GM23338 (cell line): ENCODE results near the gene LMF1. TPM values are rescaled to one million over a fixed set of nuclear protein-coding genes. Genes with fewer than 3 reads are reported as not detected.
"Not testable (repeated sequence)": the region's sequence is repeated elsewhere in the genome, so short reads cannot be mapped to it uniquely, and the experiment has no call there.

Experiments used
- ATAC-seq: fragments of 200-7000 bp; cut with Tn5 transposase; 3 replicates; pipeline ENCODE4 v1.9.1; 2020
- DNase-seq: peaks from one replicate; pipeline ENCODE4 v3.0.0-alpha.2; 2015; ENCODE audit warnings: low spot score
- H2AFZ ChIP-seq: fragments of 200-600 bp; sonication (generic); 2 replicates; pipeline ENCODE4 v1.8.0; 2016; ENCODE audit warnings: antibody characterized with exemption, mild to moderate bottlenecking, moderate library complexity
- H3F3A ChIP-seq: fragments of 200-600 bp; sonication (generic); replicated peaks from 2 replicates; pipeline ENCODE4 v1.8.0; 2017; ENCODE audit warnings: antibody characterized with exemption, mixed run types, low read depth
- H3K27ac ChIP-seq: fragments of 200-600 bp; sonication (generic); 2 replicates; pipeline ENCODE4 v1.6.1; 2016; ENCODE audit warnings: low read depth
- H3K27me3 ChIP-seq: fragments of 200-600 bp; sonication (generic); 2 replicates; pipeline ENCODE4 v1.8.0; 2016; ENCODE audit warnings: mild to moderate bottlenecking, mixed run types, moderate library complexity; ENCODE audit not compliant: insufficient read depth
- H3K36me3 ChIP-seq: fragments of 200-600 bp; sonication (generic); 2 replicates; pipeline ENCODE4 v1.8.0; 2016; ENCODE audit warnings: mild to moderate bottlenecking; ENCODE audit not compliant: insufficient read depth
- H3K4me1 ChIP-seq: fragments of 200-600 bp; sonication (generic); 2 replicates; pipeline ENCODE4 v1.8.0; 2016; ENCODE audit warnings: mild to moderate bottlenecking, moderate library complexity; ENCODE audit not compliant: insufficient read depth
- H3K4me2 ChIP-seq: fragments of 200-600 bp; sonication (generic); 2 replicates; pipeline ENCODE4 v1.7.1; 2017; ENCODE audit warnings: mixed run types
- H3K4me3 ChIP-seq: fragments of 200-600 bp; sonication (generic); 2 replicates; pipeline ENCODE4 v1.6.1; 2016; ENCODE audit warnings: mixed run types
- H3K79me2 ChIP-seq: fragments of 200-600 bp; sonication (generic); replicated peaks from 2 replicates; pipeline ENCODE4 v1.8.0; 2017; ENCODE audit warnings: mild to moderate bottlenecking; ENCODE audit not compliant: insufficient read depth
- H3K9me2 ChIP-seq: fragments of 200-600 bp; sonication (generic); 2 replicates; pipeline ENCODE4 v1.8.0; 2017; ENCODE audit not compliant: insufficient read depth
- H4K20me1 ChIP-seq: fragments of 200-600 bp; sonication (generic); replicated peaks from 2 replicates; pipeline ENCODE4 v1.8.0; 2017; ENCODE audit warnings: mild to moderate bottlenecking; ENCODE audit not compliant: insufficient read depth
- H3K27ac Mint-ChIP-seq: 2 replicates; pipeline ENCODE4 v1.8.0; 2020; ENCODE audit warnings: inconsistent platforms, mild to moderate bottlenecking, moderate library complexity, mixed read lengths
- H3K27me3 Mint-ChIP-seq: 3 replicates; pipeline ENCODE4 v1.8.0; 2022; ENCODE audit warnings: low read depth, mild to moderate bottlenecking, moderate library complexity, mixed read lengths, inconsistent platforms; ENCODE audit not compliant: insufficient read depth, poor library complexity
- H3K36me3 Mint-ChIP-seq: 3 replicates; pipeline ENCODE4 v1.8.0; 2021; ENCODE audit warnings: low read depth, mild to moderate bottlenecking, inconsistent platforms, moderate library complexity, mixed read lengths
- H3K4me1 Mint-ChIP-seq: 3 replicates; pipeline ENCODE4 v1.8.0; 2020; ENCODE audit warnings: mild to moderate bottlenecking, inconsistent platforms, mixed read lengths
- H3K4me3 Mint-ChIP-seq: 3 replicates; pipeline ENCODE4 v1.8.0; 2021; ENCODE audit warnings: moderate library complexity, mild to moderate bottlenecking, inconsistent platforms, mixed read lengths
- H3K9me3 Mint-ChIP-seq: 3 replicates; pipeline ENCODE4 v1.8.0; 2020; ENCODE audit warnings: moderate library complexity, mild to moderate bottlenecking, inconsistent platforms, mixed read lengths
- CREB1 ChIP-seq: fragments of 250-450 bp; sonication (Bioruptor Pico); IDR thresholded peaks from 2 replicates; pipeline ENCODE4 v1.5.0; 2020; ENCODE audit warnings: low read depth, mild to moderate bottlenecking, moderate library complexity
- EZH2 ChIP-seq: fragments of 200-600 bp; sonication (generic); IDR thresholded peaks from one replicate; pipeline ENCODE4 v1.8.0; 2017; ENCODE audit warnings: antibody characterized with exemption, mild to moderate bottlenecking, low read depth; ENCODE audit not compliant: unreplicated experiment
- EZH2phosphoT487 ChIP-seq: fragments of 200-600 bp; sonication (generic); IDR thresholded peaks from one replicate; pipeline ENCODE4 v1.8.1; 2018; ENCODE audit warnings: antibody characterized with exemption; ENCODE audit not compliant: unreplicated experiment
- JUNB ChIP-seq: IDR thresholded peaks from one replicate; pipeline ENCODE4 v1.6.1; 2016; ENCODE audit warnings: antibody characterized with exemption; ENCODE audit not compliant: unreplicated experiment
- NANOG ChIP-seq: IDR thresholded peaks from 2 replicates; pipeline ENCODE4 v1.6.1; 2016; ENCODE audit warnings: antibody characterized with exemption, borderline replicate concordance
- POLR2AphosphoS5 ChIP-seq: IDR thresholded peaks from 2 replicates; pipeline ENCODE4 v1.6.1; 2016; ENCODE audit warnings: antibody characterized with exemption, low read depth
- STAT1 ChIP-seq: IDR thresholded peaks from one replicate; pipeline ENCODE4 v1.6.1; 2016; ENCODE audit warnings: antibody characterized with exemption; ENCODE audit not compliant: unreplicated experiment
- ZNF114 ChIP-seq: fragments of 250-450 bp; sonication (Bioruptor Pico); IDR thresholded peaks from 2 replicates; pipeline ENCODE4 v1.5.0; 2020; ENCODE audit warnings: mild to moderate bottlenecking, moderate library complexity
- polyA plus RNA-seq: library from polyadenylated mRNA; unstranded; fragments of >200 nt; fragmentation: Nextera tagmentation; extraction: Ambion mirVana; gene quantifications from 2 replicates; pipeline ENCODE4 v1.2.1, GENCODE V29; 2016
- total RNA-seq: library from RNA; depleted of rRNA; stranded (reverse); fragments of >200 nt; shearing (Covaris generic); gene quantifications from 2 replicates; pipeline ENCODE4 v1.2.3, GENCODE V29; 2014
- TF ChIP-seq, protein P1 (sequence below), 2 experiments: fragments of 200-600 bp in 1 of 2; sonication (generic) in 1 of 2; conservative IDR thresholded peaks; 2 replicates each; pipeline versions ENCODE4 v1.5.1 to v1.6.1; 2016 to 2017; ENCODE audit warnings: antibody characterized with exemption in 2 of 2, low read depth in 2 of 2, mild to moderate bottlenecking in 2 of 2, moderate library complexity in 1 of 2
- TF ChIP-seq, protein P2 (sequence below): fragments of 250-450 bp; sonication (Bioruptor Pico); IDR thresholded peaks from 2 replicates; pipeline ENCODE4 v1.5.0; 2020; ENCODE audit warnings: mild to moderate bottlenecking, moderate library complexity

LMF1 gene
- total and polyA plus RNA-seq, 2 experiments from 2014 or later, result 4.2 to 10.1 TPM

DNA sequence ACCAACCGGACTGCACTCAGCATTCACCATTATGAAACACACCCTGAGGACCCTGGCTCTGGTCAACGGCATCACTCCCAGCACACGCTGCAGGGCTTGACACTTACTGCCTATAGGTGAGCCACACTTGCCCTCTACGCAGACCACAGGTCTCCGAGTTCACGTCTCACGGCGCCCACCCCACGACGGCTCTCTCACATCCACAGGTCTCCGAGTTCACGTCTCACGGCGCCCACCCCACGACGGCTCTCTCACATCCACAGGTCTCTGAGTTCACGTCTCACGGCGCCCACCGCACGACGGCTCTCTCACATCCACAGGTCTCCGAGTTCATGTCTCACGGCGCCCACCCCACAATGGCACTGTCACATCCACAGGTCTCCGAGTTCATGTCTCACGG lies 15.0 kb downstream of the LMF1 start:
- H3K27ac Mint-ChIP-seq, H2AFZ ChIP-seq, H3K79me2 ChIP-seq, H3K27ac ChIP-seq, DNase-seq, ATAC-seq, H3K36me3 Mint-ChIP-seq, H3K27me3 Mint-ChIP-seq, H3K4me2 ChIP-seq, H3F3A ChIP-seq, H3K4me3 ChIP-seq, H3K4me3 Mint-ChIP-seq, H3K9me3 Mint-ChIP-seq, H3K4me1 Mint-ChIP-seq, H3K4me1 ChIP-seq, H3K27me3 ChIP-seq, H3K9me2 ChIP-seq, H3K36me3 ChIP-seq, H4K20me1 ChIP-seq: not testable (repeated sequence)

DNA sequence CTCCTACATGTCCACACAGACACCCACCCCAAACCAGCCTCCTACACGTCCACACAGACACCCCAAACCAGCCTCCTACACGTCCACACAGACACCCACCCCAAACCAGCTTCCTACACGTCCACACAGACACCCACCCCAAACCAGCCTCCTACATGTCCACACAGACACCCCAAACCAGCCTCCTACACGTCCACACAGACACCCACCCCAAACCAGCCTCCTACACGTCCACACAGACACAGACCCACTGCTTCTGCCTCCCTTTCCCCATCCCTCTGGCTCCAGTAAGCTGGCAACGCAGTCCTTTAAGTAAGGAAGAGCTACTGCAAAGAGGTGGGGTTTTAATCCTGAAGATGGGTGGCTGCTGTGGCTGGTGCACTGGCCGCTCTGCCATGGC lies 17.0 kb downstream of the LMF1 start:
- H3K27me3 ChIP-seq, H3K4me3 Mint-ChIP-seq, DNase-seq, H3F3A ChIP-seq, H3K27ac ChIP-seq, H3K36me3 Mint-ChIP-seq, H3K4me2 ChIP-seq, H3K36me3 ChIP-seq, H3K4me3 ChIP-seq, H3K9me2 ChIP-seq, H2AFZ ChIP-seq, H3K9me3 Mint-ChIP-seq, H3K4me1 ChIP-seq, H3K27me3 Mint-ChIP-seq, ATAC-seq, H4K20me1 ChIP-seq, H3K27ac Mint-ChIP-seq, H3K79me2 ChIP-seq, H3K4me1 Mint-ChIP-seq: not testable (repeated sequence)

DNA sequence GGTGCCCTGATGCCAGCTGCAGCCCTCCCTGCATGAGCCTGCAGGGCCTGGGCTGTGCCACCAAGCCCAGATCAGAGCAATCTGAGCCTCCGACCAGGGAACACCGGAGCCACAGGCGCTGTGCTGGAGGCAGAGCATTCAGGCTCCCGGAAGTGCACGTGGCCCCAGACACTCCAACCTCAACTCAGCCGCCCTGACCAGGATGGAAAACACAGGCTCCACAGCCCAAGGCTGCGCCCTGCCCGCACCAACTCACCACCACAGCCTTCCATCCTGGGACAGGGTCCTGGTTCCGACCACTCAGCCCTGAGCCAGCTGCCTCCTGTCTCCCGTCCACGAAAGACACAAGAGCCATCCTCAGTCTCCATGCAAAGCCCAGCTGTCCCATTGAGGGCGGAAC lies 18.5 kb downstream of the LMF1 start:
- Histone ChIP-seq H3F3A (no peaks in the 10 kb centered on the region), H3K79me2 (no peaks in the 10 kb centered on the region), H3K4me2 (no peak overlapping the region), H3K9me2 (no peaks in the 10 kb centered on the region), H3K27me3 (no peaks in the 10 kb centered on the region), H4K20me1 (no peaks in the 10 kb centered on the region), H3K4me1 (no peaks in the 10 kb centered on the region), H2AFZ (no peak overlapping the region), H3K36me3 (no peaks in the 10 kb centered on the region), H3K27ac (no peak overlapping the region), H3K4me3 (no peak overlapping the region)
- peaks cover 3% of the 10 kb centered on the region for H3K27me3 Mint-ChIP-seq
- H3K9me3 Mint-ChIP-seq, result peaks cover 3% of the 10 kb centered on the region; the same call in 1 of the 3 replicates
- no peak overlapping the region for H3K27ac Mint-ChIP-seq
- DNase-seq, result no peak
- no peaks in the 10 kb centered on the region; the same call in 2 of the 3 replicates for H3K4me1 Mint-ChIP-seq
- H3K36me3 Mint-ChIP-seq, result no peaks in the 10 kb centered on the region
- H3K4me3 Mint-ChIP-seq, result no peak overlapping the region
- ATAC-seq, result no peak
- no peak for TF ChIP-seq STAT1
- TF ChIP-seq, protein P1, sequence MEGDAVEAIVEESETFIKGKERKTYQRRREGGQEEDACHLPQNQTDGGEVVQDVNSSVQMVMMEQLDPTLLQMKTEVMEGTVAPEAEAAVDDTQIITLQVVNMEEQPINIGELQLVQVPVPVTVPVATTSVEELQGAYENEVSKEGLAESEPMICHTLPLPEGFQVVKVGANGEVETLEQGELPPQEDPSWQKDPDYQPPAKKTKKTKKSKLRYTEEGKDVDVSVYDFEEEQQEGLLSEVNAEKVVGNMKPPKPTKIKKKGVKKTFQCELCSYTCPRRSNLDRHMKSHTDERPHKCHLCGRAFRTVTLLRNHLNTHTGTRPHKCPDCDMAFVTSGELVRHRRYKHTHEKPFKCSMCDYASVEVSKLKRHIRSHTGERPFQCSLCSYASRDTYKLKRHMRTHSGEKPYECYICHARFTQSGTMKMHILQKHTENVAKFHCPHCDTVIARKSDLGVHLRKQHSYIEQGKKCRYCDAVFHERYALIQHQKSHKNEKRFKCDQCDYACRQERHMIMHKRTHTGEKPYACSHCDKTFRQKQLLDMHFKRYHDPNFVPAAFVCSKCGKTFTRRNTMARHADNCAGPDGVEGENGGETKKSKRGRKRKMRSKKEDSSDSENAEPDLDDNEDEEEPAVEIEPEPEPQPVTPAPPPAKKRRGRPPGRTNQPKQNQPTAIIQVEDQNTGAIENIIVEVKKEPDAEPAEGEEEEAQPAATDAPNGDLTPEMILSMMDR (conservative IDR thresholded peaks at IDR 0.05; ENCODE audit: low read depth in 2 of 2), result no peak
- TF ChIP-seq NANOG, result no peak
- no peak for TF ChIP-seq JUNB
- no peak for TF ChIP-seq CREB1 (CRISPR knock-in tag)
- TF ChIP-seq ZNF114 (CRISPR knock-in tag), result no peak
- no peak for TF ChIP-seq EZH2
- TF ChIP-seq EZH2phosphoT487, result no peak
- TF ChIP-seq, protein P2, sequence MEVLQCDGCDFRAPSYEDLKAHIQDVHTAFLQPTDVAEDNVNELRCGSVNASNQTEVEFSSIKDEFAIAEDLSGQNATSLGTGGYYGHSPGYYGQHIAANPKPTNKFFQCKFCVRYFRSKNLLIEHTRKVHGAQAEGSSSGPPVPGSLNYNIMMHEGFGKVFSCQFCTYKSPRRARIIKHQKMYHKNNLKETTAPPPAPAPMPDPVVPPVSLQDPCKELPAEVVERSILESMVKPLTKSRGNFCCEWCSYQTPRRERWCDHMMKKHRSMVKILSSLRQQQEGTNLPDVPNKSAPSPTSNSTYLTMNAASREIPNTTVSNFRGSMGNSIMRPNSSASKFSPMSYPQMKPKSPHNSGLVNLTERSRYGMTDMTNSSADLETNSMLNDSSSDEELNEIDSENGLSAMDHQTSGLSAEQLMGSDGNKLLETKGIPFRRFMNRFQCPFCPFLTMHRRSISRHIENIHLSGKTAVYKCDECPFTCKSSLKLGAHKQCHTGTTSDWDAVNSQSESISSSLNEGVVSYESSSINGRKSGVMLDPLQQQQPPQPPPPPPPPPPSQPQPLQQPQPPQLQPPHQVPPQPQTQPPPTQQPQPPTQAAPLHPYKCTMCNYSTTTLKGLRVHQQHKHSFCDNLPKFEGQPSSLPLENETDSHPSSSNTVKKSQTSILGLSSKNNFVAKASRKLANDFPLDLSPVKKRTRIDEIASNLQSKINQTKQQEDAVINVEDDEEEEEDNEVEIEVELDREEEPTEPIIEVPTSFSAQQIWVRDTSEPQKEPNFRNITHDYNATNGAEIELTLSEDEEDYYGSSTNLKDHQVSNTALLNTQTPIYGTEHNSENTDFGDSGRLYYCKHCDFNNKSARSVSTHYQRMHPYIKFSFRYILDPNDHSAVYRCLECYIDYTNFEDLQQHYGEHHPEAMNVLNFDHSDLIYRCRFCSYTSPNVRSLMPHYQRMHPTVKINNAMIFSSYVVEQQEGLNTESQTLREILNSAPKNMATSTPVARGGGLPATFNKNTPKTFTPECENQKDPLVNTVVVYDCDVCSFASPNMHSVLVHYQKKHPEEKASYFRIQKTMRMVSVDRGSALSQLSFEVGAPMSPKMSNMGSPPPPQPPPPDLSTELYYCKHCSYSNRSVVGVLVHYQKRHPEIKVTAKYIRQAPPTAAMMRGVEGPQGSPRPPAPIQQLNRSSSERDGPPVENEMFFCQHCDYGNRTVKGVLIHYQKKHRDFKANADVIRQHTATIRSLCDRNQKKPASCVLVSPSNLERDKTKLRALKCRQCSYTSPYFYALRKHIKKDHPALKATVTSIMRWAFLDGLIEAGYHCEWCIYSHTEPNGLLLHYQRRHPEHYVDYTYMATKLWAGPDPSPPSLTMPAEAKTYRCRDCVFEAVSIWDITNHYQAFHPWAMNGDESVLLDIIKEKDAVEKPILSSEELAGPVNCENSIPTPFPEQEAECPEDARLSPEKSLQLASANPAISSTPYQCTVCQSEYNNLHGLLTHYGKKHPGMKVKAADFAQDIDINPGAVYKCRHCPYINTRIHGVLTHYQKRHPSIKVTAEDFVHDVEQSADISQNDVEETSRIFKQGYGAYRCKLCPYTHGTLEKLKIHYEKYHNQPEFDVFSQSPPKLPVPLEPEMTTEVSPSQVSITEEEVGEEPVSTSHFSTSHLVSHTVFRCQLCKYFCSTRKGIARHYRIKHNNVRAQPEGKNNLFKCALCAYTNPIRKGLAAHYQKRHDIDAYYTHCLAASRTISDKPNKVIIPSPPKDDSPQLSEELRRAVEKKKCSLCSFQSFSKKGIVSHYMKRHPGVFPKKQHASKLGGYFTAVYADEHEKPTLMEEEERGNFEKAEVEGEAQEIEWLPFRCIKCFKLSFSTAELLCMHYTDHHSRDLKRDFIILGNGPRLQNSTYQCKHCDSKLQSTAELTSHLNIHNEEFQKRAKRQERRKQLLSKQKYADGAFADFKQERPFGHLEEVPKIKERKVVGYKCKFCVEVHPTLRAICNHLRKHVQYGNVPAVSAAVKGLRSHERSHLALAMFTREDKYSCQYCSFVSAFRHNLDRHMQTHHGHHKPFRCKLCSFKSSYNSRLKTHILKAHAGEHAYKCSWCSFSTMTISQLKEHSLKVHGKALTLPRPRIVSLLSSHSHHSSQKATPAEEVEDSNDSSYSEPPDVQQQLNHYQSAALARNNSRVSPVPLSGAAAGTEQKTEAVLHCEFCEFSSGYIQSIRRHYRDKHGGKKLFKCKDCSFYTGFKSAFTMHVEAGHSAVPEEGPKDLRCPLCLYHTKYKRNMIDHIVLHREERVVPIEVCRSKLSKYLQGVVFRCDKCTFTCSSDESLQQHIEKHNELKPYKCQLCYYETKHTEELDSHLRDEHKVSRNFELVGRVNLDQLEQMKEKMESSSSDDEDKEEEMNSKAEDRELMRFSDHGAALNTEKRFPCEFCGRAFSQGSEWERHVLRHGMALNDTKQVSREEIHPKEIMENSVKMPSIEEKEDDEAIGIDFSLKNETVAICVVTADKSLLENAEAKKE (CRISPR knock-in tag), result no peak
- no peak for TF ChIP-seq POLR2AphosphoS5
